Measurements from ENCODE around the gene AMOTL2. TPM values are rescaled to one million over a fixed set of nuclear protein-coding genes. Genes with fewer than 3 reads are reported as not detected.

The AMOTL2 gene
- total and polyA plus RNA-seq, 10 of the 15 experiments (the other 5 are each of a cell fraction or from before 2014, with no cell fraction given), result 0.20 to 0.33 TPM; not detected in 8

- intact Hi-C loops (cut with micrococcal nuclease; ENCODE audit: unreplicated experiment), result no loop called here
- no peak for ATAC-seq
- BruUV-seq (replicated peaks), result no TSS peak
- Histone ChIP-seq H3K4me3 (no peak overlapping the region), H2AFZ (ENCODE audit: control insufficient read depth, low read depth, low read length) (no peak overlapping the region), H3K79me2 (ENCODE audit: control insufficient read depth, insufficient read depth, low read length) (no peaks in the 10 kb centered on the region), H3K27ac (ENCODE audit: control insufficient read depth, insufficient read depth) (no peak overlapping the region), H3K9me3 (replicated peaks; ENCODE audit: control insufficient read depth, insufficient read depth, low read length) (no peaks in the 10 kb centered on the region), H3K4me2 (ENCODE audit: control insufficient read depth, insufficient read depth) (no peak overlapping the region), H3K36me3 (ENCODE audit: control insufficient read depth in 2 of 2, insufficient read depth in 2 of 2, low read length in 1 of 2) (no peaks in the 10 kb centered on the region), H3K4me1 (ENCODE audit: control insufficient read depth, insufficient read depth, low read length) (no peaks in the 10 kb centered on the region), H3K9ac (ENCODE audit: control insufficient read depth, insufficient read depth, low read length) (no peak overlapping the region), H3K27me3 (replicated peaks in 1 of 2; ENCODE audit: control insufficient read depth in 2 of 2, insufficient read depth in 2 of 2, low read length in 1 of 2) (no peaks in the 10 kb centered on the region; a peak in 2 of 4 replicates), H4K20me1 (ENCODE audit: control insufficient read depth, insufficient read depth) (no peaks in the 10 kb centered on the region)
- TF ChIP-seq USF2 (IDR thresholded peaks at IDR 0.05; ENCODE audit: borderline replicate concordance, low read depth, low read length), result no peak
- no peak for TF ChIP-seq POLR2AphosphoS2 (IDR thresholded peaks at IDR 0.05; ENCODE audit: low read depth, low read length)
- TF ChIP-seq RAD21 (IDR thresholded peaks at IDR 0.05; ENCODE audit: insufficient read depth, low read depth, low read length), result no peak
- no peak for TF ChIP-seq EP300 (IDR thresholded peaks at IDR 0.05; ENCODE audit: borderline replicate concordance in 1 of 2, control insufficient read depth in 1 of 2, low read depth in 2 of 2, low read length in 2 of 2)
- no peak for TF ChIP-seq FOS (IDR thresholded peaks at IDR 0.05; ENCODE audit: borderline replicate concordance, extremely low read depth, insufficient read length)
- TF ChIP-seq NRF1 (conservative IDR thresholded peaks at IDR 0.05; ENCODE audit: low read depth, low read length), result no peak
- no peak for TF ChIP-seq CHD1 (IDR thresholded peaks at IDR 0.05; ENCODE audit: low read depth, low read length)
- no peak for TF ChIP-seq SREBF1 (IDR thresholded peaks at IDR 0.05; ENCODE audit: low read length)
- no peak for TF ChIP-seq GATAD2B (conservative IDR thresholded peaks at IDR 0.05; ENCODE audit: low read depth)
- TF ChIP-seq SMC3 (IDR thresholded peaks at IDR 0.05; ENCODE audit: borderline replicate concordance, low read length), result no peak
- TF ChIP-seq ELK1 (IDR thresholded peaks at IDR 0.05; ENCODE audit: low read depth, low read length), result no peak
- no peak for TF ChIP-seq NFIC (IDR thresholded peaks at IDR 0.05; ENCODE audit: low read depth, low read length)
- TF ChIP-seq ATF7 (IDR thresholded peaks at IDR 0.05; ENCODE audit: low read depth), result no peak
- no peak for TF ChIP-seq IRF5 (IDR thresholded peaks at IDR 0.05; ENCODE audit: borderline replicate concordance)
- SMC1A ChIA-PET (ENCODE audit: uncharacterized antibody, unreplicated experiment), result no interaction called here
- no peak for FAIRE-seq
- POLR2A ChIA-PET, result no interaction called here
- in situ Hi-C loops (cut with MboI), result no loop called here
- CTCF ChIA-PET, result no interaction called here
- 30% methylated on average over 10 of the region's 10 CpGs for WGBS (ENCODE audit: insufficient coverage, insufficient replicate concordance, low lambda C conversion rate, missing lambda C conversion rate)
- RAD21 ChIA-PET (ENCODE audit: unreplicated experiment), result no interaction called here
- DNase-seq (ENCODE audit: low read depth, low spot score), result no peak
Measured at GRCh38 chr3:134333522-134334181, 40.6 kb downstream of the AMOTL2 start.
